B cell (primary cell): ENCODE data around the gene NSF.
"Not testable (repeated sequence)": the region's sequence is repeated elsewhere in the genome, so short reads cannot be mapped to it uniquely, and the experiment has no call there.

Experiments
- EZH2 ChIP-seq: IDR thresholded peaks from 2 replicates; pipeline ENCODE4 v1.6.1; 2012; ENCODE audit warnings: borderline replicate concordance, low read depth, mild to moderate bottlenecking, moderate library complexity, low read length; ENCODE audit not compliant: insufficient read depth, poor library complexity, severe bottlenecking
- TF ChIP-seq, protein P1 (sequence below): fragments of 200-600 bp; IDR thresholded peaks from one replicate; pipeline ENCODE4 v1.8.0; 2022; ENCODE audit warnings: antibody characterized with exemption, mild to moderate bottlenecking

- TF ChIP-seq, protein P1, sequence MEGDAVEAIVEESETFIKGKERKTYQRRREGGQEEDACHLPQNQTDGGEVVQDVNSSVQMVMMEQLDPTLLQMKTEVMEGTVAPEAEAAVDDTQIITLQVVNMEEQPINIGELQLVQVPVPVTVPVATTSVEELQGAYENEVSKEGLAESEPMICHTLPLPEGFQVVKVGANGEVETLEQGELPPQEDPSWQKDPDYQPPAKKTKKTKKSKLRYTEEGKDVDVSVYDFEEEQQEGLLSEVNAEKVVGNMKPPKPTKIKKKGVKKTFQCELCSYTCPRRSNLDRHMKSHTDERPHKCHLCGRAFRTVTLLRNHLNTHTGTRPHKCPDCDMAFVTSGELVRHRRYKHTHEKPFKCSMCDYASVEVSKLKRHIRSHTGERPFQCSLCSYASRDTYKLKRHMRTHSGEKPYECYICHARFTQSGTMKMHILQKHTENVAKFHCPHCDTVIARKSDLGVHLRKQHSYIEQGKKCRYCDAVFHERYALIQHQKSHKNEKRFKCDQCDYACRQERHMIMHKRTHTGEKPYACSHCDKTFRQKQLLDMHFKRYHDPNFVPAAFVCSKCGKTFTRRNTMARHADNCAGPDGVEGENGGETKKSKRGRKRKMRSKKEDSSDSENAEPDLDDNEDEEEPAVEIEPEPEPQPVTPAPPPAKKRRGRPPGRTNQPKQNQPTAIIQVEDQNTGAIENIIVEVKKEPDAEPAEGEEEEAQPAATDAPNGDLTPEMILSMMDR, result not testable (repeated sequence)
- TF ChIP-seq EZH2, result not testable (repeated sequence)
Observed at GRCh38 chr17:46757588-46757987, 167.1 kb downstream of the NSF start.
